Suprapubic skin (tissue), 4 donors: Measurements from ENCODE around the gene C10orf95.

Experiments used
- CTCF ChIP-seq, 2 donors: fragments of 200-600 bp in 1 of 2; fragments of 450-650 bp in 1 of 2; sonication (generic) in 1 of 2; IDR thresholded peaks; one replicate each; pipeline ENCODE4 v1.5.1; 2016 to 2019; ENCODE audit warnings: antibody characterized with exemption in 2 of 2, mild to moderate bottlenecking in 1 of 2, moderate library complexity in 1 of 2
- POLR2A ChIP-seq, 2 donors: fragments of 450-650 bp; IDR thresholded peaks; one replicate each; pipeline ENCODE4 v1.6.1; 2017; ENCODE audit warnings: antibody characterized with exemption in 2 of 2, mild to moderate bottlenecking in 2 of 2, moderate library complexity in 2 of 2
- POLR2AphosphoS5 ChIP-seq, 3 donors: sonication (generic); formaldehyde crosslinking; IDR thresholded peaks; one replicate each; pipeline ENCODE4 v1.6.1; 2017; ENCODE audit warnings: antibody characterized with exemption in 3 of 3

- no peak for TF ChIP-seq CTCF (IDR thresholded peaks at IDR 0.05)
- TF ChIP-seq POLR2AphosphoS5 (IDR thresholded peaks at IDR 0.05) = no peak
- TF ChIP-seq POLR2A (IDR thresholded peaks at IDR 0.05) = no peak
Measured at GRCh38 chr10:102412293-102412692, 39.0 kb downstream of the C10orf95 start.
